Trophoblast cell (in vitro differentiated cells and primary cell): ENCODE measurements around the gene KLHL2.
"Not testable (repeated sequence)": the region's sequence is repeated elsewhere in the genome, so short reads cannot be mapped to it uniquely, and the experiment has no call there.

Experiments
- DNase-seq, 2 donors: peaks; one replicate each; pipeline ENCODE4 v3.0.0-alpha.2; 2016
- H2AFZ ChIP-seq: 2 replicates; pipeline ENCODE4 v1.6.1; 2013; ENCODE audit warnings: low read length, moderate library complexity, mild to moderate bottlenecking; ENCODE audit not compliant: insufficient read depth, poor library complexity
- H2AK5ac ChIP-seq: 2 replicates; pipeline ENCODE4 v1.6.1; 2013; ENCODE audit warnings: mild to moderate bottlenecking, low read length
- H2BK120ac ChIP-seq: 2 replicates; pipeline ENCODE4 v1.6.1; 2013; ENCODE audit warnings: low read length, mild to moderate bottlenecking, moderate library complexity; ENCODE audit not compliant: insufficient read depth, poor library complexity
- H2BK12ac ChIP-seq: 2 replicates; pipeline ENCODE4 v1.6.1; 2013; ENCODE audit warnings: mild to moderate bottlenecking, low read length, moderate library complexity
- H2BK5ac ChIP-seq: 2 replicates; pipeline ENCODE4 v1.6.1; 2013; ENCODE audit warnings: low read length, low read depth, moderate library complexity, mild to moderate bottlenecking; ENCODE audit not compliant: poor library complexity
- H3K14ac ChIP-seq: 2 replicates; pipeline ENCODE4 v1.6.1; 2013; ENCODE audit warnings: mild to moderate bottlenecking, low read length
- H3K18ac ChIP-seq: 2 replicates; pipeline ENCODE4 v1.6.1; 2013; ENCODE audit warnings: mild to moderate bottlenecking, low read length
- H3K23ac ChIP-seq: 2 replicates; pipeline ENCODE4 v1.6.1; 2013; ENCODE audit warnings: low read length
- H3K27ac ChIP-seq: 2 replicates; pipeline ENCODE4 v1.5.1; 2013; ENCODE audit warnings: low read depth, mild to moderate bottlenecking, inconsistent platforms, low read length, moderate library complexity
- H3K27me3 ChIP-seq: 2 replicates; pipeline ENCODE4 v1.6.1; 2013; ENCODE audit warnings: inconsistent platforms, mild to moderate bottlenecking, low read length, moderate library complexity; ENCODE audit not compliant: insufficient read depth
- H3K36me3 ChIP-seq, 2 experiments: 1 replicate in 1 of 2; 2 replicates in 1 of 2; pipeline ENCODE4 v1.6.1; 2013; ENCODE audit warnings: low read length in 2 of 2, mild to moderate bottlenecking in 2 of 2, moderate library complexity in 1 of 2; ENCODE audit not compliant: insufficient read depth in 2 of 2, control insufficient read depth in 1 of 2
- H3K4ac ChIP-seq: 2 replicates; pipeline ENCODE4 v1.6.1; 2013; ENCODE audit warnings: low read depth, mild to moderate bottlenecking, low read length, moderate library complexity
- H3K4me1 ChIP-seq, 2 experiments: 1 replicate in 1 of 2; 2 replicates in 1 of 2; pipeline ENCODE4 v1.6.1; 2013; ENCODE audit warnings: low read length in 2 of 2, mild to moderate bottlenecking in 2 of 2, moderate library complexity in 1 of 2; ENCODE audit not compliant: insufficient read depth in 2 of 2, control insufficient read depth in 1 of 2
- H3K4me2 ChIP-seq: 2 replicates; pipeline ENCODE4 v1.6.1; 2013; ENCODE audit warnings: inconsistent platforms, mild to moderate bottlenecking, low read length, moderate library complexity
- H3K4me3 ChIP-seq: 2 replicates; pipeline ENCODE4 v1.5.1; 2013; ENCODE audit warnings: mild to moderate bottlenecking, low read depth, low read length, inconsistent platforms
- H3K79me1 ChIP-seq: one replicate; pipeline ENCODE4 v1.6.1; 2013; ENCODE audit warnings: low read length
- H3K79me2 ChIP-seq: 2 replicates; pipeline ENCODE4 v1.6.1; 2013; ENCODE audit warnings: low read length, mild to moderate bottlenecking; ENCODE audit not compliant: control insufficient read depth, insufficient read depth, poor library complexity
- H3K9ac ChIP-seq: 2 replicates; pipeline ENCODE4 v1.6.1; 2013; ENCODE audit warnings: mild to moderate bottlenecking, low read length
- H3K9me3 ChIP-seq: 2 replicates; pipeline ENCODE4 v1.6.1; 2013; ENCODE audit warnings: low read depth, mild to moderate bottlenecking, control low read depth, inconsistent platforms, low read length; ENCODE audit not compliant: insufficient read depth
- H4K12ac ChIP-seq: 2 replicates; pipeline ENCODE4 v1.6.1; 2013; ENCODE audit warnings: low read depth, mild to moderate bottlenecking, low read length, moderate library complexity
- H4K8ac ChIP-seq: 2 replicates; pipeline ENCODE4 v1.6.1; 2013; ENCODE audit warnings: low read depth, mild to moderate bottlenecking, low read length, moderate library complexity
- H4K91ac ChIP-seq: one replicate; pipeline ENCODE4 v1.6.1; 2013; ENCODE audit warnings: low read depth, mild to moderate bottlenecking, low read length, moderate library complexity
- WGBS: extraction: QIAGEN DNeasy Blood & Tissue Kit; methylation state at CpG from one replicate; pipeline ENCODE4 v1.1.7; 2013; ENCODE audit warnings: missing lambda C conversion rate; ENCODE audit not compliant: insufficient read length, insufficient coverage; ENCODE audit errors: extremely low coverage; 5-methylcytosine and 5-hydroxymethylcytosine counted together

The KLHL2 gene

GRCh38 chr4:165215761-165216487 lies 8.6 kb downstream of the KLHL2 start:
- H3K79me1 ChIP-seq, H2BK120ac ChIP-seq, H3K4me2 ChIP-seq, H2BK5ac ChIP-seq, H3K14ac ChIP-seq, H3K9me3 ChIP-seq, H2BK12ac ChIP-seq, H3K4me1 ChIP-seq, H3K27ac ChIP-seq, H3K27me3 ChIP-seq, H2AFZ ChIP-seq, H4K12ac ChIP-seq, H4K8ac ChIP-seq, H4K91ac ChIP-seq, DNase-seq, H3K4me3 ChIP-seq, H3K79me2 ChIP-seq, H3K18ac ChIP-seq, H3K36me3 ChIP-seq, H3K9ac ChIP-seq, H3K23ac ChIP-seq, H3K4ac ChIP-seq, H2AK5ac ChIP-seq: not testable (repeated sequence)
- WGBS: no CpG with 5 or more reads among the region's 2 CpGs

GRCh38 chr4:165217325-165217724 lies 10.0 kb downstream of the KLHL2 start:
- no peak for DNase-seq

GRCh38 chr4:165221306-165221705 lies 13.9 kb downstream of the KLHL2 start:
- not testable (repeated sequence) for H3K4me2 ChIP-seq, H3K9ac ChIP-seq, H3K4ac ChIP-seq, H3K27ac ChIP-seq, H3K4me1 ChIP-seq, H2BK120ac ChIP-seq, DNase-seq, H2BK12ac ChIP-seq, H3K27me3 ChIP-seq, H3K4me3 ChIP-seq, H2AFZ ChIP-seq, H4K8ac ChIP-seq, H4K12ac ChIP-seq, H3K79me1 ChIP-seq, H3K9me3 ChIP-seq, H3K36me3 ChIP-seq, H4K91ac ChIP-seq, H3K14ac ChIP-seq, H3K18ac ChIP-seq, H3K23ac ChIP-seq, H2AK5ac ChIP-seq, H3K79me2 ChIP-seq, H2BK5ac ChIP-seq
- WGBS: no CpG with 5 or more reads among the region's 4 CpGs

More at GRCh38 chr4:165217325-165217724, 10.0 kb downstream of the KLHL2 start:
- Histone ChIP-seq H2BK12ac (no peak overlapping the region), H3K27me3 (no peaks in the 10 kb centered on the region), H3K4me2 (no peak overlapping the region), H3K27ac (no peak overlapping the region), H3K4me3 (no peak overlapping the region), H3K9ac (no peak overlapping the region), H3K4ac (no peak overlapping the region), H3K4me1 (peaks cover 2% of the 10 kb centered on the region in 2 experiments), H2AFZ (no peak overlapping the region), H3K14ac (no peak overlapping the region), H2BK120ac (no peak overlapping the region), H3K79me1 (no peaks in the 10 kb centered on the region), H4K12ac (no peak overlapping the region), H2AK5ac (no peak overlapping the region), H4K91ac (no peak overlapping the region), H2BK5ac (no peak overlapping the region), H3K79me2 (no peaks in the 10 kb centered on the region), H3K18ac (no peak overlapping the region), H3K9me3 (no peaks in the 10 kb centered on the region), H3K36me3 (no peaks in the 10 kb centered on the region), H3K23ac (no peak overlapping the region), H4K8ac (no peak overlapping the region)
- no CpG with 5 or more reads among the region's 3 CpGs for WGBS

- not testable (repeated sequence) for H3K9ac ChIP-seq, H3K4me3 ChIP-seq, H3K27ac ChIP-seq, H3K79me1 ChIP-seq, H3K36me3 ChIP-seq, H3K14ac ChIP-seq, H4K91ac ChIP-seq, H2AK5ac ChIP-seq, H4K8ac ChIP-seq, H2AFZ ChIP-seq, H3K79me2 ChIP-seq, H2BK5ac ChIP-seq, H3K4me2 ChIP-seq, H3K9me3 ChIP-seq, H3K4me1 ChIP-seq, H3K27me3 ChIP-seq, H3K23ac ChIP-seq, H4K12ac ChIP-seq, H2BK12ac ChIP-seq, H2BK120ac ChIP-seq, H3K4ac ChIP-seq, H3K18ac ChIP-seq
- peak; percentile 45 to 66 for DNase-seq
- WGBS: no CpG with 5 or more reads among the region's 5 CpGs
Measured at GRCh38 chr4:165221993-165222650, 14.8 kb downstream of the KLHL2 start.
